Measurements from ENCODE around the gene VGF.
"Not testable (repeated sequence)": the region's sequence is repeated elsewhere in the genome, so short reads cannot be mapped to it uniquely, and the experiment has no call there.

VGF gene

GRCh38 chr7:101137651-101138212 lies 27.6 kb downstream of the VGF start:
- no peak for DNase-seq (ENCODE audit: low spot score)

- no peak for DNase-seq (ENCODE audit: low spot score)
These were observed 30.9 kb downstream of the VGF start for GRCh38 chr7:101134399-101134980.

- DNase-seq (ENCODE audit: low spot score) = no peak
These were observed 31.6 kb downstream of the VGF start for GRCh38 chr7:101133621-101134398.

- DNase-seq (ENCODE audit: low spot score) = not testable (repeated sequence)
These were observed 32.5 kb downstream of the VGF start for GRCh38 chr7:101132626-101133600.

GRCh38 chr7:101129603-101130117 lies 35.7 kb downstream of the VGF start:
- DNase-seq (ENCODE audit: low spot score) = no peak

GRCh38 chr7:101128040-101128834 lies 37.1 kb downstream of the VGF start:
- no peak for DNase-seq (ENCODE audit: low spot score)

GRCh38 chr7:101127460-101128039 lies 37.8 kb downstream of the VGF start:
- DNase-seq (ENCODE audit: low spot score) = no peak

- DNase-seq (ENCODE audit: low spot score) = peak; percentile 78
These were observed 38.5 kb downstream of the VGF start, which contains the start of gene SERPINE1 for GRCh38 chr7:101126651-101127459. Gene SERPINE1, plus strand, starts transcription at chr7:101127104. Its CDS starts 1,290 bp downstream, at chr7:101128394.

GRCh38 chr7:101125989-101126650 lies 39.2 kb downstream of the VGF start:
- no peak for DNase-seq (ENCODE audit: low spot score)

- no peak for DNase-seq (ENCODE audit: low spot score)
These were observed 40.9 kb downstream of the VGF start for GRCh38 chr7:101124376-101125056.

- no peak for DNase-seq (ENCODE audit: low spot score)
These were observed 41.7 kb downstream of the VGF start for GRCh38 chr7:101123703-101124068.

- no peak for DNase-seq (ENCODE audit: low spot score)
These were observed 42.3 kb downstream of the VGF start for GRCh38 chr7:101122933-101123702.

GRCh38 chr7:101121991-101122932 lies 43.1 kb downstream of the VGF start:
- DNase-seq (ENCODE audit: low spot score) = peak; percentile 63

- DNase-seq (ENCODE audit: low spot score) = not testable (repeated sequence)
These were observed 43.8 kb downstream of the VGF start for GRCh38 chr7:101121631-101121990.

- no peak for DNase-seq (ENCODE audit: low spot score)
These were observed 45.1 kb downstream of the VGF start for GRCh38 chr7:101120315-101120714.

GRCh38 chr7:101119876-101120275 lies 45.5 kb downstream of the VGF start:
- no peak for DNase-seq (ENCODE audit: low spot score)

GRCh38 chr7:101118856-101119255 lies 46.5 kb downstream of the VGF start:
- DNase-seq (ENCODE audit: low spot score) = no peak

Measured in iPS-NIHi11 (cell line).